ENCODE measurements around the gene CCDC102A.

CCDC102A gene

DNA sequence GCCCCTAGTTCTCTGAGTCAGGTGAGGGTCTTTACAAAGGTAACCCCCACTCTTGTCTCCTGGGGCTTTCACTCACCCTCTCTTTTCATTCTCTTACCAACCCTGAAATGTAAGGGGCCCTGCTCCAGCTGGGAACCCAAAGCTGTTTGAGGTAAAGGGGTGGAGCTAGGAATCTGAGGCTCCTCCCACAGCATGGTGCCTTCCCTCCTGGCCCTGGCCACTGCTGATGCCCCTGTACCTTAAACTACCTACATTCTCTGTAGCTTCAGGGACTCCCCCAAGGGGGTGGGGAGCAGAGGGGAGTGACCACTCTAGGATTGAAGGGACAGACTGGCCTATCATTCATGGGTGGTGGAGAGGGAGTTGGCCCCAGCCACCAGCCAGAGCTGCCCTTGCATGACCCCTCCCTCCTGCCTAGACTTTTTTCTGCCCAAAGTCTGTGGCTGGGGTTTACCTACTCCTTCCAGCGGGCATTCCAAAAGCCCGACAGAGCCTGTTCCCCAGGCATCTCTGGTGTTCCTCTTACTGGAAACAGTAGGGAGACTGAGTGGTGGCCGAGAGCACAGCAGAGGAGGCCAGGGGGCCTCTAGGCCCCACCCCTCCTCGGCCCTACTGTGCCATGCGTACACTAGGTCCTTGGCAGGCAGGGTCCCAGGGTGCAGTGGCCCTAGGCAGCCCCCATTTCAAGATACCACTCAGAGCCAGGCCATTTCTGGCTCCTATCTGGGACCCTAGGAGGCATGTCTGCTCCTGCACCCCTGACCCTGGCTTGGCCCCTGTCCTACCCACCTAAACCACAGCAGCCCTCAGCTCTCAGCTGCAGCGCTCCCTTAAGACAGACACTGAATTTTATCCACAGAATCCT is 59.6 kb downstream of the CCDC102A start:
- FAIRE-seq = no peak

DNA sequence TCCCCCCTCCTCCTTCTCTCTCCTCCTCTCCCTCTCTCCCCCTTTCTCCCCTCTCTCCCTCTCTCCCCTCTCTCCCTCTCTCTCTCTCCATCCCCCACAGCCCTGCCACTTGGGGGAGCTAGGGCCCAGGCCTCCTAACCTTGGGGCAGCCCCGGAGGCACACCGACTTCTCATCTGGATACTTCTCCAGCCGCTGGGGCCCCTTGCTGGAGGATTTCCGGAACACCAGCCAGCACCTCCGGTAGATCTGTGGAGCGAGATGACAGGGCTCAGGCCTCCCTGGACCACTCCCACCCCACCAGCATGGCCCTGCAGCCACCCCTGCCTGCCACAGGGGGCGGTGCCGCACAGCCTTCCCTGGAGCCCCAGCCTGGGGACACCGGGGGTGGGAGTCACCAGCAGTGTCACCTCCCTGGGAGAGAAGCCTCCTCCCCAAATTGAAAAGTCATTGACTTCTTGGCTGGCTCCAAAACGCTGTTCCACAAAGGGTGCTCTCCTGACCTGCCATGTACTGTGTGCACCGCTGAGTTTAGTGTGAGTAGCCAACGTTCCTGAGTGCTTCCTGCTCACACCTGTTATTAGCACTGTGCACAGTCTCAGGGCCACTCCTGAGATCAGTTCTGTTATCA is 60.5 kb downstream of the CCDC102A start:
- no peak for FAIRE-seq

DNA sequence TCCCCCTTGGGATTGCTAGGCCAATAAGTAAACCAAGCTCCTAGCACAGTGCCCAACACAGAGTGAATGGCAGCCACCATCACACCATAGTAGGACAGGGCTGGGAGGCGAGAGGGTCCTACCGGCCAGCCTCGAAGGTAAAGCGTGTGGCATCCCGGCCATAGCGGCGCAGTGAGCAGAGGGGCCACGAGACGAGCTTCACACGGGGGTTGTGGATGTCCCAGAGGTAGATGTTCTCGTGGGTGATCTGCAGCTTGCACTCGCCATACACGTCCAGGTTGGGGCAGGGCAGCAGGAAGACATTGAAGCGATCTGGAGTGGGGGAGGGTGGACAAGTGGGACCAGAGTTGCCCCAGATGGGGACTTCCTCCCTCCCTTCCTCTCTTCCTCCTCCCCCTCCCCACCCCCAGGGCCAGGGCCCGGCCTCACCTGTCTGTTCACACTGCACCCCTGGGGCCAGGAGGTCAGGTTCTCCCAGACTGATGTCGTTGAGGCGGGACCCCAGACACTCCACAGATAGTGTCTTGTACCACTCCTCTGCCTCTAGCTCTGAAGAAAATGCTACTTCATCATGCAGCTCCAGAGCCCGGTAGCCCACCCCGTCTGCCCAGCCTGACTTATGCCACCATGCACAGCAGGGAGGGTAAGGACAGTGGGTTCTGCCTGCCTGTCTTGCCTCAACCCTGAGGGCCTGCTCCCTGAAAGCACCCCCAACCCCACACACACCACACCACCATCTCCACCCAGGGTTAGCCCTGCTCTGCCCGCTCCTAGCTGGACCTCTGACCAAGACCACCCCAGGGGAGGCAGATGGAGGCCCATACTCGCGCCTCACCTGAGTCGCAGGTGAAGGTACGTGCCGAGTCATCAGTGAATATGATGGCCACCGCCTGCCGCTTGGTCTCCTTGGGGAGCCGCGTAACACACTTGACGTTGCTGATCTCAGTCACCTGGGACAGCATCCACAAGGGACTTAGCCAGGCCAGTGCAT is 61.4 kb downstream of the CCDC102A start:
- no peak for FAIRE-seq

DNA sequence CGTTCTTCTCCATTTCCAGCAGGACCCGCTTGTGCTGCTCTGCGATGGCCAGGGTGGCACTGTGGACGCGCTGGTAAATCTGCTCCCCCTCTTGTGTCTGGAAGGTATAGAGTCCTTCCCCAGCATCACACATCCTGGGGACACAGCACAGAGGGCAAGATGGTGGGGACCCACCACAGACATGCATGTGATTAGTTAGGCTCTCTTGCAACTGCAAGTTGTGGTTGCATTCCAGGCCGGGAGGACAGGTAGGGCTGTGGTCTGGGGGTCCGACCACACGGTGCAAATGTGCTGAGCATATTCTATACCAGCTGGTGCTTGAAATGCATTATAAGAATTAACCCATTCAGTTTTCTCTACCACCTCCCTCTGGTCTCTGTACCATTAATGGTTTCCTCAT is 62.5 kb downstream of the CCDC102A start:
- FAIRE-seq = no peak

DNA sequence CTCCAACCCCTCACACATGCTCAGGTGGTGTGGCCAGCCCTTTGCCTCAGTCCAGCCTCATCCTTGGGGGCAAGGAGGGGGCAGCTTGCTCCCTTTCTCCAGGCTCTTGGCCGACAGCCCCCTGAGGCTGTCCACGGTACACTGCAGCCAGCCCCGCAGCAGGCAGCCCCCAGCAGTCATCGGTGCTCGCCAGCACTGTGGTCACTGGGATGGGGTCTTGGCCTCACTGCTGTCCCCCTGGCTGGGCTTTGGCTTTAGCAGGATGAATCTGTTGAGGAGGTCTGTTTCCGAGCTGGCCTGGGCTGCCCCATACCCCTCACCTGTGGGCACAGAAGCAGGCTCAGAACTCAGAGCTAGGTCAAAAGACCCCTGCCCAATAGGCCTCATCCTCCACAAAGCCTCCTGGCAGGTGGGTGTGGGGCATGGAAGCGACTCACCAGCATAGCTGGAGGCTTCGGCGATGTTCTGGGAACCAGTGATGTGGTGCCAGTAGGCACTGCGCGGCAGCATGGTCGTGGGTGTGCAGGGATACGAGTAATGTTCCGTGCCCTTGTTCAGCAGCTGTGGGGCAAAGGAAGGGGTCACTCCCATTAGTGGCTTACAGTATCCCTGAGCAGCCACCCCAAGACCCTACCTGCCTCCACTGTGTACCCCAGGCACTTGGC is 63.1 kb downstream of the CCDC102A start:
- FAIRE-seq = no peak

DNA sequence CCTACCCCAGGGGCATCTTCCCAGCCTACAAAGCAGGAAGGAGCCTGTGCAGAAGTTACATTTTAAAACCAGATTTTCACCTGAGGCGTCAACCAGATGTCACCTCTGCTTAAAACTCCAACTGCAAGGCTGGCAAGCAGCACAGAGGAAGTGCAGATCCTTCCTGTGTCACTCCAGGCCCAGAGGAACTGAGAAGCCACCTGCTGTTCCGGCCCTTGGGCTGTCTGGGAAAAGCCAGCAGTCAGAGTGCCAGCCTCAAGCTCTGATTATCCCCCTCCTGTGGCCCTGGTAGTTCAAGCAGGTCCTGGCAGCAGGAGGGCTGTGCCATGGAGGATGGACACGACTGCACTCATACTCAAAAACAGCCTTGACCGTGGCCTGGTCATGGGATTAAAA is 63.7 kb downstream of the CCDC102A start:
- no peak for FAIRE-seq

DNA sequence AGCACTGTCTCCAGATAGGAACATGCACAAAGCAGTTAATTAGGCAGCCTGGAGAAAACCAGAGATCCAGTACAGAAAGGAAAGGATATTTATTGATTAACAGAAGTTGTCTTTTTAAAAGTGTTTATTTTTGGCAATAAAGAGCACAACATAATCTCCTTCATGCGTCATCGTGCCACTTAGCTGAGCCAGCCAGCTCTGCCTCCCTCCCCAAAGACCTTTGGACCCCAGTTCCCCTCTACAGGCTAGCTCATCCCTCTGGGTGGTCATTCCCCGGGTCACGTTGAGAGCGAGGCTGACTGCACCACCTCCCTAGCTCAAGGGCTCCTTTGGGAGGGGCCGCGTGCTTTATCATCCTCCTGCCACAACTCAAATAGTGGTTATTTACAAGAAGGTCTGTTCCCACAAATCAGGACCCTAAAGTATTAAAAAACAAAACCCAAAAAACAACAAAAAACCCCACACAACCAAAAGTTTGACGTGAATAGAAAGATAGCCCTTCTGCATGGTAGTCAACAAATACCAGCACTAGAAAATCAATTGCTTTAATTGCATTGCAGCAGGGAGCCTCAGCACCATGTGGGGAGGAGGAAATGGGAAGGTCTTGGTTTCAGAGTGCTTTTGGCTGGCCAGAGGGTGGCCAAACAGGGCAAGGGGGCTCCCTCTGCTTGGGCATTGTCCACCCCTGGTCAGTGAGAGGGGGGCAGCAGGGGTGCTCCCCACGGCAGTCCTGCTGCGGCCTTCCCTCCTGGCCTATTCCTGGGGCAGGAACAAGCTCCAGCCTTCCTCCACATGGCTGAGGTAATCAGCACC is 64.3 kb downstream of the CCDC102A start:
- no peak for FAIRE-seq

DNA sequence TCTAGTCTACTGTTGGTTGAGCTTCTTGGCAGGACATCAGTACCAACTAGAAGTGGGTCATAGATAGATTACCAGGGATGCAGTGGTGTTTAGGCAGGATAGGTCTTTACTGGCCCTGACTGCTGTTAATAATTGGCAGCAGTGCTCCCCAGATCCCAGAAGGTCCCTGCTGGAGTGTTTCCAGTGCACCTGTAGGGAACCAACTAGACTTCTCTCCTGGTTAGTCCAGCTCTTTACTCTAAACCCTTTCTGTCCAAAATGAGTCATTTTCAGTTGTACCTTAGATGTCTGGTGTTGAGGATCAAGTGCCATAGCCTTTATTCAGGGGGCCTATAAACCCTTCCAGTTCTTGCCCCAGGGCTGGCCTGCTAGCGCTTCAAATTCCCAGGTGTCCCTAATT is 65.2 kb downstream of the CCDC102A start:
- FAIRE-seq = no peak

DNA sequence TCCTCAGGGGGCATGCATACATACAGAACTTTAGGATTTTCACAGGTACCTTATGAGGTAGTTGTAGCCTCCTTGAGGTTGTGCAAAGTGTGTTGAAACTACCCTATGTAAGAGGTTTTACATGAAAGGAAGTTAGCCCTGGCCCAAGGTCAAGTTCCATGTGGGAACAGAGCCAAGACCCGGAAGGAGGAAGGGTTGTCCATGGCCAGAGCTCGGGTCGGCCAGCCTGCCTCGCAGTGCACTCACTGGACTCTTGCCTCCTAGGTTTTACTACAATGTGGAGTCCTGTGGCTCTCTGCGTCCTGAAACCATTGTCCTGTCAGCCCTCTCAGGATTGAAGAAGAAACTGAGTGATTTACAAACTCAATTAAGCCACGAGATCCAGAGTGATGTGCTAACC is 65.7 kb downstream of the CCDC102A start:
- FAIRE-seq = no peak

DNA sequence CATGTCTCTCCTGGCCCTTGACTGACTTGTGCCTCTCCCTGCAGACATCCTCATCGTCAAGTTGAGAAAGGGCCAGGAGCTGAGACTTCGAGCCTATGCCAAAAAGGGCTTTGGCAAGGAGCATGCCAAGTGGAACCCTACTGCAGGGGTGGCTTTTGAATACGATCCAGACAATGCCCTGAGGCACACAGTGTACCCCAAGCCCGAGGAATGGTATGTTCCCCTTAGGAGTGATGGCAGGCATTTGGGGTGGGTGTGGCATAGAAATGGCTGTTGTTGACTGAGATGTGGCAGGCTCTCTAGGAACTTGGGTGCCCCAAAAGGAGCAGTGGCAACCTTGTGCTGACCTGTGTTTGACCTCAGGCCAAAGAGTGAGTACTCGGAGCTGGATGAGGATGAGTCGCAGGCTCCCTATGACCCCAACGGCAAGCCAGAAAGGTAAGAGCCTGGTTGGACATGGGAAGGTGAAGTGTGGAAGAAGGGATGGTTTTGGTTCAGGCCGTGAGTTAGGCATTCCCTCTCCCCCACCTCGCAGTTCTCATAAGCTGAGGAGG is 66.4 kb downstream of the CCDC102A start:
- FAIRE-seq = no peak

DNA sequence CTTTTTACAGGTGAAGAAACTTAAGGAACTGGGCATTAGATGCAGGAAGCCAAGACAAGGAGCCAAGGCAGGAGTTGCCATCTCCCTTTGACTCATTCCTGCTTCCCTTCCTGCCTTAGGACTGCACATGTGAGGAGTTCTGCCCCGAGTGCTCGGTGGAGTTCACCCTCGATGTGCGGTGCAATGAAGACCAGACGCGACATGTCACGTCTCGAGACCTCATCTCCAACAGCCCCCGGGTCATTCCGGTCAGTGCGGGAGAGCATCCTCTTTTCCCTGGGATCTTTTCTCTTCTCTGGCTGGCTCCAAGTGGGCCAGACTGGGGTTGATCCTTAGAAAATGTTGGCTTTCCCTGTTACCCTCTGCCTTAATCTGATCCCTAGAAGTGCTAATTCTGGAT is 67.3 kb downstream of the CCDC102A start:
- no peak for FAIRE-seq

DNA sequence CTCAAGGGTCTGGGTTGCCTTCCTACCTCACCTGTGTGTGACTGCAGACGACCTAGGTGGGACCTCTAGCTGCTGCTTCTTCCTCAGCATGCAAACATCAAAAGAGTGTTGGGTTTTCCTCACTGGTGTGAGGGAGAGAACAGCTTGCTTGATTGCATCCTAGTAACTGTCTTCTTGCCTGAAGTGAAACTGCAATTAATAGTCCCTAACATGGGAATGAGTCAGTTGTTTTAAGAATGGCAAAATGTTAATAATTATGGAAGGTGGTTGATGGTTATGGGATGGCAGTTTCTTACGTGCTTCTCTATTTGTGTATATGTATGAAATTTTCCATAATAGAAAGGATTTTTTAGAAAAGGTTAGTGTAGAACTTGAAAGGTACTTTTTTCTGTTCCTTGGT is 68.0 kb downstream of the CCDC102A start:
- no peak for FAIRE-seq

DNA sequence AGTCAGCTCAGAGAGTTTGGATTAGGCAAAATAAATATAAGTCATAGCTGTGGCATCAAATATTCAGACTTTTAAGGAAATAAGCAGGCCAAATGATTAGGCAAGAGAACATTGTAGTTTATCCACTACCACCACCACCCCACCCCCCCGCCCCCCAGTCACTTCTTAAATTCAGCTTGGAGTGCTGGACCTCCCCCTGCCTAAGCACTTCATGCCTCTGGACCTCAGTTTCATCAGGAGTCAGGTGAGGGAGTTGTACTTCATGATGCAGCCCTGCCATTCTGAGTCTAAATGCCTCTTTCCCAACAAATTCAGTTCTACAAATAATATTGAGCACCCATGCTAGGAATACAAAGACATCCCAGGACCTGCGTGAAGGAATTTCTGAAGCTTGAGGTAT is 71.8 kb downstream of the CCDC102A start:
- FAIRE-seq = no peak

DNA sequence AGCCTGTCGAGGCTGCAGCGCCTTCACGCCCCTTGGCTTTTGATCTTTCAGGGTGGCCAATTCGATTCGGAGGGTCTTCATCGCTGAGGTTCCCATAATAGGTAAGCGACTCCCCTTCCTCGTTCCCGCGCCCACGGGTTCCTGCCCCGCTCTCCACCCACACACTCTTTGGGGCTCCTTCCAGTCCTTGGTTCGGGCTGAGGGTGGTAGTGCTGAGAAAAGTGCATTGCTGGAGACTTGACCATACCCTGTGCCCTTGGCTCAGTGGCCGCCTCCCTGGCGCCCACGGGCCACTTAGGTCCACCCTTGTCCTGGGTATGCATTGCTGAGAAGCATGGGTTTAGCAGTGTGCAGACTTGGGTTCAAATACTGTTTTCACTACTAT is 73.4 kb downstream of the CCDC102A start:
- no peak for FAIRE-seq

DNA sequence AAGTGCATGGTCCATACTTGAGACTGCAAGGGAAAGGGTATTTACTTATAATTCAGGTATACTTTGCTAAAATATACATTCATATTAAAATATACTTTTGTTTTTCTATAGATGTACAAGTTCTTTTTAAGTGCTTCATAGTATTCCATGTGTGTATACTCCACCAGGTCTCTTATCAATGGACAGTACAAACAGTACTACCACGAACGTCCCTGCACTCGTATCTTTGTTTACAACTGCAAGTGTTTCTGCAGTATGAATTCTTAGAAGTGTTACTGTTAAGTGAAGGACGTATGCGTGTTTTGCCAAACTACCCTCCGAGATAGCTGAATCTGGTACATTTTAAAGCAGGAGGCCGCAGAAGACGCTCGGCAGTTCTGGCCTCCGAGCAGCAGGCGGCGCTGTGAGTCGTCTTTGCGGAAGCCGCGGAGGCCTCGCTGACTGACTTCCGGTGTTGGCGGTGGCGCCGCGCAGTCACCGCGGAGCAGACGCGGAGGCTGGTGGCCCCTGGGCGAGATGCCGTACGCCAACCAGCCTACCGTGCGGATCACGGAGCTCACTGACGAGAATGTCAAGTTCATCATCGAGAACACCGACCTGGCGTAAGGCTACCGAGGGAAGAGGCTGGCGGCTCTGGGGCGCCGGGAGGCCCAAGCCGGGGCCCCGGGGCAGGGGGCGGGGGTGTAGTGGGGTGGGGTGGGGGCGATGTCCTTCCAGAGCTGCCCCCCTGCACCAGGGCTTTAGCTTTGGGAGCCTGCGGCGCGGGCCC is 74.0 kb downstream of the CCDC102A start, which contains the start of gene POLR2C:
Gene POLR2C (plus strand): TSS at position 471 of the 769 bp plus-strand sequence. CDS start 46 bp downstream, at position 517.
- FAIRE-seq = no peak
